Astrocyte of the cerebellum (primary cell): Measurements from ENCODE around the gene CXCL8.

Source experiments
- DNase-seq: peaks from one replicate; pipeline ENCODE4 v3.0.0-alpha.2; 2011; ENCODE audit warnings: low read depth
- H3K4me3 ChIP-seq: 2 replicates; pipeline ENCODE4 v1.5.1; 2011; ENCODE audit warnings: mild to moderate bottlenecking, low read depth, low read length, moderate library complexity
- in situ Hi-C: cut with HindIII; loops from 2 replicates; pipeline ENCODE4 v1.10.0; 2017; ENCODE audit warnings: low sequenced_read_pairs
- TF ChIP-seq, protein P1 (sequence below): IDR thresholded peaks from 2 replicates; pipeline ENCODE4 v1.5.1; 2012; ENCODE audit warnings: low read length, low read depth, moderate library complexity, mild to moderate bottlenecking; ENCODE audit errors: missing control alignments

The CXCL8 gene

GRCh38 chr4:73741031-73741749 lies 821 bp downstream of the CXCL8 start:
- TF ChIP-seq, protein P1, sequence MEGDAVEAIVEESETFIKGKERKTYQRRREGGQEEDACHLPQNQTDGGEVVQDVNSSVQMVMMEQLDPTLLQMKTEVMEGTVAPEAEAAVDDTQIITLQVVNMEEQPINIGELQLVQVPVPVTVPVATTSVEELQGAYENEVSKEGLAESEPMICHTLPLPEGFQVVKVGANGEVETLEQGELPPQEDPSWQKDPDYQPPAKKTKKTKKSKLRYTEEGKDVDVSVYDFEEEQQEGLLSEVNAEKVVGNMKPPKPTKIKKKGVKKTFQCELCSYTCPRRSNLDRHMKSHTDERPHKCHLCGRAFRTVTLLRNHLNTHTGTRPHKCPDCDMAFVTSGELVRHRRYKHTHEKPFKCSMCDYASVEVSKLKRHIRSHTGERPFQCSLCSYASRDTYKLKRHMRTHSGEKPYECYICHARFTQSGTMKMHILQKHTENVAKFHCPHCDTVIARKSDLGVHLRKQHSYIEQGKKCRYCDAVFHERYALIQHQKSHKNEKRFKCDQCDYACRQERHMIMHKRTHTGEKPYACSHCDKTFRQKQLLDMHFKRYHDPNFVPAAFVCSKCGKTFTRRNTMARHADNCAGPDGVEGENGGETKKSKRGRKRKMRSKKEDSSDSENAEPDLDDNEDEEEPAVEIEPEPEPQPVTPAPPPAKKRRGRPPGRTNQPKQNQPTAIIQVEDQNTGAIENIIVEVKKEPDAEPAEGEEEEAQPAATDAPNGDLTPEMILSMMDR = no peak
- in situ Hi-C loops = no loop called here
- no peak for DNase-seq
- no peak overlapping the region for H3K4me3 ChIP-seq

DNA sequence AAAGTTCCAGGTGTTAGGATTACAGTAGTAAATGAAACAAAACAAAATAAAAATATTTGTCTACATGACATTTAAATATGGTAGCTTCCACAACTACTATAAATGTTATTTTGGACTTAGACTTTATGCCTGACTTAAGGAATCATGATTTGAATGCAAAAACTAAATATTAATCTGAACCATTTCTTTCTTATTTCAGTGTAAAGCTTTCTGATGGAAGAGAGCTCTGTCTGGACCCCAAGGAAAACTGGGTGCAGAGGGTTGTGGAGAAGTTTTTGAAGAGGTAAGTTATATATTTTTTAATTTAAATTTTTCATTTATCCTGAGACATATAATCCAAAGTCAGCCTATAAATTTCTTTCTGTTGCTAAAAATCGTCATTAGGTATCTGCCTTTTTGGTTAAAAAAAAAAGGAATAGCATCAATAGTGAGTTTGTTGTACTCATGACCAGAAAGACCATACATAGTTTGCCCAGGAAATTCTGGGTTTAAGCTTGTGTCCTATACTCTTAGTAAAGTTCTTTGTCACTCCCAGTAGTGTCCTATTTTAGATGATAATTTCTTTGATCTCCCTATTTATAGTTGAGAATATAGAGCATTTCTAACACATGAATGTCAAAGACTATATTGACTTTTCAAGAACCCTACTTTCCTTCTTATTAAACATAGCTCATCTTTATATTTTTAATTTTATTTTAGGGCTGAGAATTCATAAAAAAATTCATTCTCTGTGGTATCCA lies 1.6 kb downstream of the CXCL8 start:
- TF ChIP-seq, protein P1 = no peak
- DNase-seq = no peak
- H3K4me3 ChIP-seq = no peak overlapping the region
- in situ Hi-C loops = no loop called here

- DNase-seq = no peak
- in situ Hi-C loops = no loop called here
- H3K4me3 ChIP-seq = no peak overlapping the region
- TF ChIP-seq, protein P1 = no peak
Observed at GRCh38 chr4:73742490-73743160, 2.3 kb downstream of the CXCL8 start.

DNA sequence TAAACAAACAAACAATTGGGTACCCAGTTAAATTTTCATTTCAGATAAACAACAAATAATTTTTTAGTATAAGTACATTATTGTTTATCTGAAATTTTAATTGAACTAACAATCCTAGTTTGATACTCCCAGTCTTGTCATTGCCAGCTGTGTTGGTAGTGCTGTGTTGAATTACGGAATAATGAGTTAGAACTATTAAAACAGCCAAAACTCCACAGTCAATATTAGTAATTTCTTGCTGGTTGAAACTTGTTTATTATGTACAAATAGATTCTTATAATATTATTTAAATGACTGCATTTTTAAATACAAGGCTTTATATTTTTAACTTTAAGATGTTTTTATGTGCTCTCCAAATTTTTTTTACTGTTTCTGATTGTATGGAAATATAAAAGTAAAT lies 2.9 kb downstream of the CXCL8 start:
- TF ChIP-seq, protein P1 = no peak
- H3K4me3 ChIP-seq = no peak overlapping the region
- in situ Hi-C loops = no loop called here
- no peak for DNase-seq

DNA sequence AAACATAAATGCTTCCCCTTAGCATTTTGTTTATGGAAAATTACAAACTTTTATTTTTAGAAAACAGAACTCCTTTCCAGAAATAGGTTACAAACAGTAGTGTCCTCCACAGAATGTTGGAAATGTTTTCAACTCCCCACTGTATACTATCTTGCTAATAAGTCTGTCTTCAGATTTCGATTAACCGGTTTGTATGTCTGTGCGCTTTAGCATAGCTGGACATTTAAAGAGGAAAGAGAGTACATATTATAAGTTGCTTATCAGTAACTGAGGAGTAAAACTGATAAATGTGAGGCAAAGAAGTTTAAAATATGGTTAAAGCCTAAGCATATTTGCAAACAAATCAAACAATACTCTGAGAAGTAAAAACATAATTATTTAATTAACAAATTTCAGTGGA lies 3.4 kb downstream of the CXCL8 start:
- no peak overlapping the region for H3K4me3 ChIP-seq
- in situ Hi-C loops = no loop called here
- no peak for DNase-seq
- TF ChIP-seq, protein P1 = no peak

DNA sequence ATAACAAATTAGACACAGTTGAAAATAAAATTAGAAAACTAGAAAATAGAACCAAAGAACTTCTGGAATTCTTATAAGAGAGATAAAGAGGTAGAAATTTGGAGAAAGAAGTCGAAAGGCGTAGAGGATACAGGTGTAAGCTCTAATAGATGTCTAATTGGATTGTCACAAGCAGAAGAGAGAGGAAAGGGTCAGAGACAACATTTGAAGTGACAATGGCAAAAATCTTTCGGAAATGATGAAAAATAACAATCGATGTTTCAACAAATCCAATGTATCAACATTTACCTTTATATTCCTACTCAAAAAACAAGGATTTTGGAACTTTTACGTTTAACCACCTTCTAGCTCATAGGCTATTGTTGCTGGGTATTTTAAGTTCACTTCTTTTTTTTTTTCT lies 3.8 kb downstream of the CXCL8 start:
- no peak for DNase-seq
- in situ Hi-C loops = no loop called here
- no peak overlapping the region for H3K4me3 ChIP-seq
- TF ChIP-seq, protein P1 = no peak
